Mononuclear cell (primary cell): ENCODE measurements around the gene ZSCAN32. TPM values are rescaled to one million over a fixed set of nuclear protein-coding genes. Genes with fewer than 3 reads are reported as not detected.

ENCODE experiments used
- H3K27me3 ChIP-seq: 2 replicates; pipeline ENCODE4 v1.6.0; 2011; ENCODE audit warnings: low read length, control low read depth; ENCODE audit not compliant: insufficient read depth
- H3K4me1 ChIP-seq: 2 replicates; pipeline ENCODE4 v1.5.1; 2011; ENCODE audit warnings: mild to moderate bottlenecking, low read length, control low read depth; ENCODE audit not compliant: insufficient read depth
- H3K4me3 ChIP-seq: 2 replicates; pipeline ENCODE4 v1.5.1; 2011; ENCODE audit warnings: mild to moderate bottlenecking, low read length, moderate library complexity
- H3K9me3 ChIP-seq: 2 replicates; pipeline ENCODE4 v1.5.1; 2011; ENCODE audit warnings: low read depth, mild to moderate bottlenecking, control low read depth, low read length
- total RNA-seq: library from RNA; depleted of rRNA; stranded (reverse); fragments of >200 nt; gene quantifications from one replicate; pipeline ENCODE4 v1.2.3, GENCODE V29; 2012

Gene ZSCAN32
- total RNA-seq, 1 donor = 8.9 TPM

GRCh38 chr16:3377917-3378316 lies 22.9 kb downstream of the ZSCAN32 start:
- H3K4me1 ChIP-seq = no peaks in the 10 kb centered on the region
- peaks cover 37% of the 10 kb centered on the region for H3K9me3 ChIP-seq
- no peak overlapping the region for H3K4me3 ChIP-seq
- H3K27me3 ChIP-seq = no peaks in the 10 kb centered on the region

GRCh38 chr16:3375680-3376079 lies 25.1 kb downstream of the ZSCAN32 start:
- Histone ChIP-seq H3K9me3 (peaks cover 16% of the 10 kb centered on the region), H3K4me1 (no peaks in the 10 kb centered on the region), H3K27me3 (no peaks in the 10 kb centered on the region), H3K4me3 (no peak overlapping the region)

- Histone ChIP-seq H3K4me1 (no peaks in the 10 kb centered on the region), H3K27me3 (no peaks in the 10 kb centered on the region), H3K4me3 (no peak overlapping the region), H3K9me3 (no peaks in the 10 kb centered on the region)
Measured at GRCh38 chr16:3369073-3369472, 31.7 kb downstream of the ZSCAN32 start.

- Histone ChIP-seq H3K4me3 (peak overlapping the region; percentile 32), H3K27me3 (peaks cover 18% of the 10 kb centered on the region), H3K4me1 (no peaks in the 10 kb centered on the region), H3K9me3 (no peaks in the 10 kb centered on the region)
Measured at GRCh38 chr16:3364774-3365427, 35.9 kb downstream of the ZSCAN32 start.

GRCh38 chr16:3363793-3364192 lies 37.0 kb downstream of the ZSCAN32 start:
- Histone ChIP-seq H3K4me1 (no peaks in the 10 kb centered on the region), H3K27me3 (peaks cover 18% of the 10 kb centered on the region), H3K9me3 (no peaks in the 10 kb centered on the region), H3K4me3 (no peak overlapping the region)

- Histone ChIP-seq H3K4me1 (no peaks in the 10 kb centered on the region), H3K27me3 (peaks cover 18% of the 10 kb centered on the region), H3K9me3 (no peaks in the 10 kb centered on the region), H3K4me3 (no peak overlapping the region)
Measured at GRCh38 chr16:3362931-3363330, 37.9 kb downstream of the ZSCAN32 start.

- Histone ChIP-seq H3K4me1 (no peaks in the 10 kb centered on the region), H3K9me3 (no peaks in the 10 kb centered on the region), H3K27me3 (peaks cover 18% of the 10 kb centered on the region), H3K4me3 (no peak overlapping the region)
Measured at GRCh38 chr16:3358871-3359270, 41.9 kb downstream of the ZSCAN32 start.

- H3K9me3 ChIP-seq = no peaks in the 10 kb centered on the region
Measured at GRCh38 chr16:3356118-3356517, 44.7 kb downstream of the ZSCAN32 start.

GRCh38 chr16:3355589-3355988 lies 45.2 kb downstream of the ZSCAN32 start, which contains the start of gene OR2C1:
TSS of gene OR2C1 (plus strand) at chr16:3355889. CDS start at chr16:3355941, 52 bp downstream.
- Histone ChIP-seq H3K4me1 (no peaks in the 10 kb centered on the region), H3K27me3 (peaks cover 5% of the 10 kb centered on the region), H3K4me3 (no peak within 1 kb of the TSS), H3K9me3 (no peaks in the 10 kb centered on the region)

More at GRCh38 chr16:3356118-3356517, 44.7 kb downstream of the ZSCAN32 start:
- no peaks in the 10 kb centered on the region for H3K4me1 ChIP-seq
- H3K27me3 ChIP-seq = peaks cover 7% of the 10 kb centered on the region
- H3K4me3 ChIP-seq = no peak overlapping the region

GRCh38 chr16:3349175-3349574 lies 51.6 kb downstream of the ZSCAN32 start:
- H3K9me3 ChIP-seq = no peaks in the 10 kb centered on the region
- H3K27me3 ChIP-seq = no peaks in the 10 kb centered on the region
- H3K4me3 ChIP-seq = no peak overlapping the region
- no peaks in the 10 kb centered on the region for H3K4me1 ChIP-seq

- Histone ChIP-seq H3K4me1 (no peaks in the 10 kb centered on the region), H3K27me3 (no peaks in the 10 kb centered on the region), H3K9me3 (no peaks in the 10 kb centered on the region), H3K4me3 (no peak overlapping the region)
Measured at GRCh38 chr16:3348547-3349167, 52.1 kb downstream of the ZSCAN32 start.

- Histone ChIP-seq H3K27me3 (no peaks in the 10 kb centered on the region), H3K4me3 (no peak overlapping the region), H3K4me1 (no peaks in the 10 kb centered on the region), H3K9me3 (no peaks in the 10 kb centered on the region)
Measured at GRCh38 chr16:3347586-3347985, 53.2 kb downstream of the ZSCAN32 start.

GRCh38 chr16:3346041-3346440 lies 54.8 kb downstream of the ZSCAN32 start:
- no peaks in the 10 kb centered on the region for H3K27me3 ChIP-seq
- H3K4me3 ChIP-seq = no peak overlapping the region
- no peaks in the 10 kb centered on the region for H3K9me3 ChIP-seq
- no peaks in the 10 kb centered on the region for H3K4me1 ChIP-seq
